ENCODE measurements around the gene TOMT.

DNA sequence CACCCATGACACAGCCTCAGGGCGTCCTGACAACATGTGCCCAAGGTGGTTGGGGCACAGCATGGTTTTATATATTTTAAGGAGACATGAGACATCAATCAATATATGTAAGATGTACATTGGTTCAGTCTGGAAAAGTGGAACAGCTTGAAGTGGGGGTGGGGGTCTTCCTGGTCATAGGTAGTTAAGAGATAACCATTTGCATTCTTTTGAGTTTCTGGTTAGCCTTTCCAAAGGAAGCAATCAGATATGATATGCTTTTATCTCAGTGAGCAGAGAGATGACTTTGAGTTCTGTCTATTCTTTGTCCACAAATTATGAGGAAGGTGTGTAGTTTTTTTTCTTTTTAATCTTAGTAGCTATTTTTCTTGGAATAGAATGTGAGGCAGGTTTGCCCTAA is 16.9 kb downstream of the TOMT start:
- no peak for TF ChIP-seq POLR2AphosphoS5 (IDR thresholded peaks at IDR 0.05; ENCODE audit: low read depth, low read length)
- TF ChIP-seq REST (IDR thresholded peaks at IDR 0.05; ENCODE audit: insufficient read depth in 1 of 2, low read depth in 2 of 2, low read length in 1 of 2) = no peak
- TF ChIP-seq CTCF (IDR thresholded peaks at IDR 0.05) = no peak
- no peak for TF ChIP-seq SIN3A (IDR thresholded peaks at IDR 0.05; ENCODE audit: borderline replicate concordance, insufficient read depth, low read depth, low read length)
- no peak for TF ChIP-seq TCF7L2 (IDR thresholded peaks at IDR 0.05; ENCODE audit: low read depth, low read length)
